K562 (cell line): ENCODE results near the gene ZCCHC14. TPM values are rescaled to one million over a fixed set of nuclear protein-coding genes. Genes with fewer than 3 reads are reported as not detected.

ENCODE experiments used
- CHD1 ChIP-seq: fragments of 200-600 bp; sonication (generic); IDR thresholded peaks from one replicate; pipeline ENCODE4 v1.6.1; 2012; ENCODE audit warnings: mild to moderate bottlenecking, moderate library complexity, low read length, inconsistent platforms
- EP300 ChIP-seq: IDR thresholded peaks from 2 replicates; pipeline ENCODE4 v1.6.1; 2012; ENCODE audit warnings: low read length, improper control_type of control experiment
- ETS2 ChIP-seq: IDR thresholded peaks from 2 replicates; pipeline ENCODE4 v1.6.1; 2016; ENCODE audit warnings: borderline replicate concordance, missing genetic modification characterization, mild to moderate bottlenecking, moderate library complexity, missing compliant biosample characterization; ENCODE audit not compliant: poor library complexity, severe bottlenecking
- FOXJ3 ChIP-seq: sonication (generic); formaldehyde crosslinking; IDR thresholded peaks from 2 replicates; pipeline ENCODE4 v1.4.0; 2020; ENCODE audit warnings: mild to moderate bottlenecking, missing genetic modification reagents
- HMGXB4 ChIP-seq: sonication (generic); formaldehyde crosslinking; IDR thresholded peaks from 2 replicates; pipeline ENCODE4 v1.8.1; 2023; ENCODE audit warnings: mild to moderate bottlenecking, missing genetic modification reagents
- KAT8 ChIP-seq: fragments of 450-650 bp; IDR thresholded peaks from 2 replicates; pipeline ENCODE4 v1.6.1; 2016; ENCODE audit warnings: low read depth, mild to moderate bottlenecking
- MCM5 ChIP-seq: fragments of 450-650 bp; IDR thresholded peaks from 2 replicates; pipeline ENCODE4 v1.6.1; 2016; ENCODE audit warnings: low read depth
- NONO ChIP-seq, 2 experiments: fragments of 200-400 bp in 1 of 2; fragments of 450-650 bp in 1 of 2; formaldehyde crosslinking in 1 of 2; IDR thresholded peaks; 2 replicates each; pipeline ENCODE4 v1.6.1; 2017; ENCODE audit warnings: low read depth in 2 of 2, mild to moderate bottlenecking in 2 of 2, moderate library complexity in 2 of 2, low read length in 1 of 2
- PHF20 ChIP-seq: fragments of 450-650 bp; IDR thresholded peaks from 2 replicates; pipeline ENCODE4 v1.6.1; 2018; ENCODE audit not compliant: partially characterized antibody
- PHF8 ChIP-seq: fragments of 200-600 bp; sonication (generic); IDR thresholded peaks from 2 replicates; pipeline ENCODE4 v1.6.1; 2012; ENCODE audit warnings: mixed run types, mild to moderate bottlenecking, inconsistent platforms, low read length, moderate library complexity, borderline replicate concordance
- POLR3A ChIP-seq: IDR thresholded peaks from 2 replicates; pipeline ENCODE4 v1.6.1; 2011; ENCODE audit warnings: borderline replicate concordance, mild to moderate bottlenecking, moderate library complexity; ENCODE audit not compliant: insufficient read length, insufficient read depth; ENCODE audit errors: extremely low read depth
- PRMT5 ChIP-seq: sonication (generic); formaldehyde crosslinking; IDR thresholded peaks from 2 replicates; pipeline ENCODE4 v1.5.0; 2020; ENCODE audit warnings: missing genetic modification reagents
- RBM25 ChIP-seq: fragments of 200-400 bp; formaldehyde crosslinking; IDR thresholded peaks from 2 replicates; pipeline ENCODE4 v1.6.1; 2018; ENCODE audit warnings: low read length, low read depth, moderate library complexity; ENCODE audit not compliant: severe bottlenecking
- SP1 ChIP-seq: sonication (generic); formaldehyde crosslinking; IDR thresholded peaks from 2 replicates; pipeline ENCODE4 v1.8.1; 2022; ENCODE audit warnings: mild to moderate bottlenecking, missing genetic modification reagents
- TCF7 ChIP-seq: sonication (generic); IDR thresholded peaks from 2 replicates; pipeline ENCODE4 v1.6.1; 2016; ENCODE audit warnings: antibody characterized with exemption, borderline replicate concordance
- U2AF1 ChIP-seq: fragments of 200-400 bp; formaldehyde crosslinking; optimal IDR thresholded peaks from 2 replicates; pipeline ENCODE3; 2017; ENCODE audit warnings: mild to moderate bottlenecking, low read depth, low read length, moderate library complexity
- USF1 ChIP-seq: sonication (generic); formaldehyde crosslinking; IDR thresholded peaks from 2 replicates; pipeline ENCODE4 v1.9.0; 2022; ENCODE audit warnings: mild to moderate bottlenecking, missing genetic modification reagents
- ZKSCAN1 ChIP-seq: fragments of 150-350 bp; IDR thresholded peaks from 2 replicates; pipeline ENCODE4 v1.6.1; 2016; ENCODE audit warnings: low read depth, low read length
- ZNF12 ChIP-seq: sonication (generic); formaldehyde crosslinking; IDR thresholded peaks from 2 replicates; pipeline ENCODE4 v1.4.0; 2020; ENCODE audit warnings: mild to moderate bottlenecking, missing genetic modification reagents
- ZNF311 ChIP-seq: fragments of 250-450 bp; sonication (Bioruptor Pico); IDR thresholded peaks from 2 replicates; pipeline ENCODE4 v1.4.0; 2020; ENCODE audit warnings: mild to moderate bottlenecking, moderate library complexity
- ZNF347 ChIP-seq: fragments of 450-650 bp; formaldehyde crosslinking; IDR thresholded peaks from 2 replicates; pipeline ENCODE4 v1.4.0; 2020; ENCODE audit warnings: low read depth, mild to moderate bottlenecking, moderate library complexity
- ZNF740 ChIP-seq, 3 experiments: fragments of 200-800 bp in 1 of 3; sonication (Bioruptor generic) in 1 of 3; sonication (generic) in 1 of 3; formaldehyde crosslinking in 1 of 3; IDR thresholded peaks; 2 replicates each; pipeline versions ENCODE4 v1.6.1 to v1.8.0; 2016 to 2022; ENCODE audit warnings: mild to moderate bottlenecking in 2 of 3, missing compliant biosample characterization in 2 of 3, missing genetic modification characterization in 2 of 3, missing genetic modification reagents in 1 of 3
- ZNF76 ChIP-seq: fragments of 250-450 bp; sonication (Bioruptor Pico); IDR thresholded peaks from 2 replicates; pipeline ENCODE4 v1.4.0; 2020; ENCODE audit warnings: mild to moderate bottlenecking, moderate library complexity, borderline replicate concordance
- polyA plus RNA-seq, 8 experiments: library from polyadenylated mRNA; depleted of rRNA in 4 of 8; stranded (reverse) in 5 of 8; unstranded in 3 of 8; fragments of >200 nt; fragmentation: Nextera tagmentation in 2 of 8; fragmentation: Illumina TruSeq in 1 of 8; extraction: Ambion mirVana in 2 of 8; extraction: Trizol in 1 of 8; gene quantifications; 2 replicates each; pipeline versions ENCODE4 v1.2.1 to v1.2.3, GENCODE V29; 2011 to 2014; ENCODE audit warnings: inconsistent platforms in 1 of 8, missing spikeins in 1 of 8
- total RNA-seq, 7 experiments: library from RNA; depleted of rRNA in 6 of 7; stranded (reverse); fragments of >200 nt in 6 of 7; fragmentation: Illumina TruSeq in 2 of 7; extraction: Trizol in 2 of 7; gene quantifications; 2 replicates each; pipeline versions ENCODE4 v1.2.1 to v1.2.3, GENCODE V29; 2011 to 2021; ENCODE audit warnings: low replicate concordance in 1 of 7

ZCCHC14 gene
- total and polyA plus RNA-seq, 9 of the 15 experiments (the other 6 are each of a cell fraction or from before 2014, with no cell fraction given): 1.5 to 12.4 (median 2.9) TPM

GRCh38 chr16:87392821-87393679 is 99.8 kb downstream of the ZCCHC14 start (continued):
- TF ChIP-seq ZNF347 (CRISPR knock-in tag) (no peak), HMGXB4 (CRISPR knock-in tag) (no peak), ZKSCAN1 (no peak), ZNF12 (CRISPR knock-in tag) (0 out of 2 replicates have a peak, but pooled peaks have one; percentile 35), POLR3A (no peak), KAT8 (no peak), NONO (IDR thresholded peaks at IDR 0.05; ENCODE audit: low read depth in 2 of 2, low read length in 1 of 2) (no peak), PRMT5 (no peak), USF1 (CRISPR knock-in tag) (no peak), ZNF76 (CRISPR knock-in tag) (no peak), TCF7 (no peak), SP1 (CRISPR knock-in tag) (peak; percentile 47; the same call in 1 of the 2 replicates), ZNF311 (CRISPR knock-in tag) (no peak), CHD1 (peak; percentile 34), EP300 (no peak), U2AF1 (no peak), FOXJ3 (CRISPR knock-in tag) (no peak), PHF20 (no peak), MCM5 (no peak), ETS2 (no peak), PHF8 (no peak), ZNF740 (CRISPR knock-in tag; IDR thresholded peaks at IDR 0.05) (no peak), ZNF740 (tag; IDR thresholded peaks at IDR 0.05) (no peak), RBM25 (no peak)
